WI38 (cell line): ENCODE results near the gene TMCC1.

ENCODE experiments used
- H3K4me3 ChIP-seq: 2 replicates; pipeline ENCODE4 v1.5.1; 2011; ENCODE audit warnings: low read depth, mild to moderate bottlenecking, control low read depth, low read length
- CTCF ChIP-seq: IDR thresholded peaks from 2 replicates; pipeline ENCODE4 v1.5.1; 2012; ENCODE audit warnings: low read depth, mild to moderate bottlenecking, control low read depth, low read length

Gene TMCC1

GRCh38 chr3:129773691-129774663 is 119.5 kb downstream of the TMCC1 start:
- no peak for TF ChIP-seq CTCF
- H3K4me3 ChIP-seq: no peak overlapping the region

- TF ChIP-seq CTCF: no peak
- no peak overlapping the region for H3K4me3 ChIP-seq
These were observed 122.9 kb downstream of the TMCC1 start for GRCh38 chr3:129770604-129771003.

GRCh38 chr3:129769616-129770015 is 123.9 kb downstream of the TMCC1 start:
- H3K4me3 ChIP-seq: no peak overlapping the region
- no peak for TF ChIP-seq CTCF

- no peak overlapping the region for H3K4me3 ChIP-seq
- TF ChIP-seq CTCF: no peak
These were observed 124.8 kb downstream of the TMCC1 start for GRCh38 chr3:129768728-129769127.

GRCh38 chr3:129766135-129766534 is 127.4 kb downstream of the TMCC1 start:
- no peak overlapping the region for H3K4me3 ChIP-seq
- no peak for TF ChIP-seq CTCF

GRCh38 chr3:129764090-129764489 is 129.4 kb downstream of the TMCC1 start:
- H3K4me3 ChIP-seq: no peak overlapping the region
- TF ChIP-seq CTCF: no peak

GRCh38 chr3:129758785-129759320 is 134.7 kb downstream of the TMCC1 start:
- TF ChIP-seq CTCF: no peak
- H3K4me3 ChIP-seq: no peak overlapping the region
